Sigmoid colon (tissue), 7 donors: ENCODE measurements around the gene CRIP2. TPM values are rescaled to one million over a fixed set of nuclear protein-coding genes. Genes with fewer than 3 reads are reported as not detected.

Experiments
- DNase-seq: peaks from one replicate; pipeline ENCODE4 v3.0.0-alpha.2; 2019
- H3K27ac ChIP-seq, 4 donors: fragments of 200-600 bp; sonication (generic); one replicate each; pipeline ENCODE4 v1.5.1; 2016 to 2019; ENCODE audit warnings: mild to moderate bottlenecking in 1 of 4
- H3K27me3 ChIP-seq, 3 donors: fragments of 200-600 bp; sonication (generic); one replicate each; pipeline ENCODE4 v1.5.1; 2019; ENCODE audit warnings: mild to moderate bottlenecking in 1 of 3
- H3K36me3 ChIP-seq, 4 donors: fragments of 200-600 bp; sonication (generic); one replicate each; pipeline ENCODE4 v1.5.1; 2016 to 2019
- H3K4me1 ChIP-seq, 4 donors: fragments of 200-600 bp; sonication (generic); one replicate each; pipeline ENCODE4 v1.5.1; 2017 to 2019
- H3K4me3 ChIP-seq, 4 donors: fragments of 200-600 bp; sonication (generic); one replicate each; pipeline ENCODE4 v1.5.1; 2017 to 2019; ENCODE audit warnings: mild to moderate bottlenecking in 2 of 4, moderate library complexity in 1 of 4
- H3K9me3 ChIP-seq, 4 donors: fragments of 200-600 bp in 3 of 4; sonication (generic) in 3 of 4; one replicate each; pipeline versions ENCODE4 v1.5.1 to v1.6.1; 2013 to 2019
- EP300 ChIP-seq, 4 donors: sonication (generic); formaldehyde crosslinking; IDR thresholded peaks; one replicate each; pipeline ENCODE4 v1.6.1; 2017; ENCODE audit warnings: antibody characterized with exemption in 4 of 4
- POLR2A ChIP-seq, 2 donors: fragments of 450-650 bp; IDR thresholded peaks; one replicate each; pipeline ENCODE4 v1.6.1; 2016; ENCODE audit warnings: antibody characterized with exemption in 2 of 2, mild to moderate bottlenecking in 2 of 2, moderate library complexity in 2 of 2
- POLR2AphosphoS5 ChIP-seq, 4 donors: sonication (generic); formaldehyde crosslinking; IDR thresholded peaks; one replicate each; pipeline ENCODE4 v1.6.1; 2017; ENCODE audit warnings: antibody characterized with exemption in 4 of 4
- WGBS, 2 donors: extraction: QIAGEN DNeasy Blood & Tissue Kit; methylation state at CpG; one replicate each; pipeline ENCODE4 v1.1.7; 2013; 5-methylcytosine and 5-hydroxymethylcytosine counted together
- intact Hi-C: fragments of 100-400 bp; cut with DNase I; formaldehyde crosslinking; loops from one replicate; pipeline ENCODE4 v1.15.1; 2023
- polyA plus RNA-seq, 3 donors: library from polyadenylated mRNA; stranded (reverse); fragments of 200-250 nt; gene quantifications; one replicate each; pipeline ENCODE4 v1.2.3, GENCODE V29; 2013
- total RNA-seq, 4 donors: library from RNA; depleted of rRNA; stranded (reverse); fragments of >200 nt; gene quantifications; one replicate each; pipeline ENCODE4 v1.1.0, GENCODE V29; 2016
- TF ChIP-seq, protein P1 (sequence below), 4 experiments: fragments of 450-650 bp in 3 of 4; fragments of 200-600 bp in 1 of 4; IDR thresholded peaks; one replicate each; pipeline ENCODE4 v1.5.1; 2016 to 2019; ENCODE audit warnings: antibody characterized with exemption in 4 of 4, mild to moderate bottlenecking in 3 of 4, moderate library complexity in 2 of 4
- donor health status: healthy with polysubstance abuse.
- donor health status: Bipolar disorder and iron deficiency.
- donor health status: healthy.

Gene CRIP2
- total and polyA plus RNA-seq, 7 donors, result 13.6 to 79.5 (median 50.0) TPM

DNA sequence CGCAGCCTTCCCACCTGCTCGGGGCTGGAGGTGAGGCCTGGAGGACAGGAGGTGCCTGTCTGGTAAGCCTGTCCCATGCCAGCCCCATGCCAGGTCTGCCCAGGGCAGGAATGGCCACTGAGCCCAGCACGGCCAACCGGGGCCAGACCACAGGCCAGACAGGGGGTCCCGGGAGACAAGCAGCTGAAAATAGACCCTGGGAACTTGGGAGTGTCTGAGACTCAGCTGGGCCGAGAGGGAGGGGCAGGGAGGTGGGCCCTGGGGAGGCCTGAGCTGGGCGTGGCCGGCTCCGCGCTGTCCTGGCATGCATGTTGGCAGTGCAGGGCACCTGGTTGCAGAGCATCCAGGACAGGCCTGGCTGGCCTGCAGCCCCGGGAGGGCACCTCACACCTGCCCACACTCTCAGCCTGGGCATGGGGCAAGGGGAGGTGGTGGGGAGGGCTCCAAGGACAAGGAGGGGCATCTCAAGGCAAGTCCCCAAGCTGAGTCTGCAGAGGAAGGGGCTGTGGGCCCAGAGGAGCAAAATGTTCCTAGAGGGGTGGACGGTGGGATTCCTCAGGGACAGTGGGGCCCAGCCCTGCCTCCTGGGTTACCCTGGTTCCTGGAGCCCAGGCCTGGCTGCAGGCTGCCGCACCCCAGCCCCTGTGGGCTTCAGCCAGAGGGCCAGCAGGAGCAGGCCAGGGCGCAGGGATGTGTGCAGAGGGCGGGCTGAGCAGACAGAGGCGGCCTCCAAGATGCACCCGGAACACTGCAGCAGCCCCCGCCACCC is 8.9 kb downstream of the CRIP2 start:
- Histone ChIP-seq H3K36me3 (peaks cover 0 to 4% (median 0%) of the 10 kb centered on the region in 4 donors), H3K27me3 (peaks cover 3 to 46% (median 27%) of the 10 kb centered on the region in 3 donors), H3K4me3 (no peak overlapping the region), H3K9me3 (no peaks in the 10 kb centered on the region), H3K4me1 (peaks cover 0 to 80% (median 74%) of the 10 kb centered on the region in 4 donors), H3K27ac (peak overlapping the region; percentile 85 to 98 (median 91))
- 34 to 65% methylated on average over 18 of the region's 18 CpGs for WGBS, 2 donors
- intact Hi-C loops, result loop anchor here (5.0 kb wide), 1 partner anchor 171 kb away; the partner anchor contains the start of gene PACS2
- TF ChIP-seq POLR2A (IDR thresholded peaks at IDR 0.05), result no peak
- TF ChIP-seq POLR2AphosphoS5 (IDR thresholded peaks at IDR 0.05), result no peak
- TF ChIP-seq, protein P1, sequence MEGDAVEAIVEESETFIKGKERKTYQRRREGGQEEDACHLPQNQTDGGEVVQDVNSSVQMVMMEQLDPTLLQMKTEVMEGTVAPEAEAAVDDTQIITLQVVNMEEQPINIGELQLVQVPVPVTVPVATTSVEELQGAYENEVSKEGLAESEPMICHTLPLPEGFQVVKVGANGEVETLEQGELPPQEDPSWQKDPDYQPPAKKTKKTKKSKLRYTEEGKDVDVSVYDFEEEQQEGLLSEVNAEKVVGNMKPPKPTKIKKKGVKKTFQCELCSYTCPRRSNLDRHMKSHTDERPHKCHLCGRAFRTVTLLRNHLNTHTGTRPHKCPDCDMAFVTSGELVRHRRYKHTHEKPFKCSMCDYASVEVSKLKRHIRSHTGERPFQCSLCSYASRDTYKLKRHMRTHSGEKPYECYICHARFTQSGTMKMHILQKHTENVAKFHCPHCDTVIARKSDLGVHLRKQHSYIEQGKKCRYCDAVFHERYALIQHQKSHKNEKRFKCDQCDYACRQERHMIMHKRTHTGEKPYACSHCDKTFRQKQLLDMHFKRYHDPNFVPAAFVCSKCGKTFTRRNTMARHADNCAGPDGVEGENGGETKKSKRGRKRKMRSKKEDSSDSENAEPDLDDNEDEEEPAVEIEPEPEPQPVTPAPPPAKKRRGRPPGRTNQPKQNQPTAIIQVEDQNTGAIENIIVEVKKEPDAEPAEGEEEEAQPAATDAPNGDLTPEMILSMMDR (IDR thresholded peaks at IDR 0.05), result no peak
- TF ChIP-seq EP300 (IDR thresholded peaks at IDR 0.05), result no peak
- no peak for DNase-seq

DNA sequence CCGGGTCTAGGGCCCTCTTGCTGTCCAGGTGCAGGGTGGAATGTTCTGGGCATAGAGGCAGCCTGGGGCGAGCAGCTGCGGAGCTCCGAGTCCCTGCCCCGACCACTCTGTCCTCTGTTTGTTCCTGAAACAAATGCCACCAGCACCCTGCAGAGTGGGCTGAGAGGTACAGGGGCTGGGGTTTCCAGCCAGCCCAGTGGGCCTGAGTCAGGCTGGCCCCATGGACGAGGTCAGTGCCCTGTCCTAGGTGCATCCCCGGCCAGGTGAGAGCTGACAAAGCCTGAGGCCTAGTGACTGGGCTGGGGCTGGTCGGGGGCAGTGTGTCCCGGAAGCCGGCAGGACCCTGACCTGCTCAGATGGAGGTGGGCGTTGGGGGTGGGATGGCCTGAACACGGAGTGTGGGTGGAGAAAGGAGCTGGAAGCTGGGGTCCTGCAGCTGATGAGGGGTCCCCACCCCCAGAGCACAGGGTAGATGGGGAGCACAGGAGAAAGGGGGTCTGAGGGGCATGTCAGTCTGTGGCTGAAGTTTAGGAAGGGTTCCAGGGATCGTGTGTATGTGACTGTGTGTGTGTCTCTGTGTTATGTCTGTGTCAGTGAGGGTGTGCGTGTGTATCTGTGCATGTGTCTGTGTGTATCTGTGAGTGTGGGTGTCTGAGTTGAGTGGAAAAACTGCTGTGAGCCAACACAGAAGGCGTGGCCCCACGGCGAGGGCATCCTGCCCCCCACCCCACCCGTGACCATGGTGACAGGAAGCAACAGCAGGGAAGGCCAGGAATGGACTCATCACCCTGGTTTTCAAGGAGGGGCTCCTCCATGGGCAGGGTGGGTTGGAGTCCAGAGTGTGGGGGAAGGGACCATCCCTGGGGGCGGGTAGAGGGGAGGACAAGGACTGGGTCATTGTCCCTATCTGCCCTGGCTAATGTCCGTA is 9.7 kb downstream of the CRIP2 start:
- peak overlapping the region; percentile 91 to 99 (median 96) for H3K27ac ChIP-seq
- intact Hi-C loops, result loop anchor here (5.0 kb wide), 1 partner anchor 172 kb away; the partner anchor contains the start of gene PACS2
- H3K4me1 ChIP-seq, result peaks cover 0 to 89% (median 81%) of the 10 kb centered on the region in 4 donors
- 65 to 70% methylated on average over 20 of the region's 20 CpGs for WGBS, 2 donors
- H3K9me3 ChIP-seq, result no peaks in the 10 kb centered on the region
- no peak for DNase-seq
- peaks cover 0 to 4% (median 0%) of the 10 kb centered on the region in 4 donors for H3K36me3 ChIP-seq
- no peak for TF ChIP-seq POLR2A (IDR thresholded peaks at IDR 0.05)
- TF ChIP-seq, protein P1 (IDR thresholded peaks at IDR 0.05), result no peak
- no peak for TF ChIP-seq EP300 (IDR thresholded peaks at IDR 0.05)
- peak in 1 of 4 donors; percentile 50 for TF ChIP-seq POLR2AphosphoS5 (IDR thresholded peaks at IDR 0.05)
- H3K27me3 ChIP-seq, result peaks cover 3 to 41% (median 27%) of the 10 kb centered on the region in 3 donors
- H3K4me3 ChIP-seq, result no peak overlapping the region

DNA sequence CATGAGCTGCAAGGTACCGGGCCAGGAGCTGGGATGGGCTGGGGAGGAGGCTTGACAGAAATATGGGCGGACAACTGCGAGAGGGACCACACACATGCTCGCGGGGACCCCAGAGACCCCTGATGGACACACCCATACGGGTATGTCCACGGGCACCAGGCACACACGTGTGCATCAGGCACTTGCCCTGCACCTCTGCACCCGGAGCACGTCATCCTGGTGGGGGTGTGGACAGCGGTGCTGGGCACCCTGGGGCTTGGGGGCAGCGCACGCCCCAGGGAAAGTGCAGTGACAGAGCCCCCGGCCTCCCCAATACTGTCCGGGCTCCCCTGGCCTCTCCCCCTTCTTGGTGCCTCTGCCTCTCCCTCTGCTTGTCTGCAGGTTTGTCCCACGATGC is 10.4 kb downstream of the CRIP2 start:
- H3K9me3 ChIP-seq, result no peaks in the 10 kb centered on the region
- TF ChIP-seq POLR2A (IDR thresholded peaks at IDR 0.05) (no peak), EP300 (IDR thresholded peaks at IDR 0.05) (no peak), POLR2AphosphoS5 (IDR thresholded peaks at IDR 0.05) (no peak)
- TF ChIP-seq, protein P1 (IDR thresholded peaks at IDR 0.05), result no peak
- peaks cover 0 to 92% (median 88%) of the 10 kb centered on the region in 4 donors for H3K4me1 ChIP-seq
- peak overlapping the region; percentile 91 to 99 (median 95) for H3K27ac ChIP-seq
- WGBS, 2 donors, result 85 to 86% methylated on average over 16 of the region's 16 CpGs
- H3K4me3 ChIP-seq, result no peak overlapping the region
- peaks cover 3 to 34% (median 27%) of the 10 kb centered on the region in 3 donors for H3K27me3 ChIP-seq
- DNase-seq, result no peak
- intact Hi-C loops, result loop anchor here (5.0 kb wide), 1 partner anchor 173 kb away; the partner anchor contains the start of gene PACS2
- no peaks in the 10 kb centered on the region for H3K36me3 ChIP-seq

DNA sequence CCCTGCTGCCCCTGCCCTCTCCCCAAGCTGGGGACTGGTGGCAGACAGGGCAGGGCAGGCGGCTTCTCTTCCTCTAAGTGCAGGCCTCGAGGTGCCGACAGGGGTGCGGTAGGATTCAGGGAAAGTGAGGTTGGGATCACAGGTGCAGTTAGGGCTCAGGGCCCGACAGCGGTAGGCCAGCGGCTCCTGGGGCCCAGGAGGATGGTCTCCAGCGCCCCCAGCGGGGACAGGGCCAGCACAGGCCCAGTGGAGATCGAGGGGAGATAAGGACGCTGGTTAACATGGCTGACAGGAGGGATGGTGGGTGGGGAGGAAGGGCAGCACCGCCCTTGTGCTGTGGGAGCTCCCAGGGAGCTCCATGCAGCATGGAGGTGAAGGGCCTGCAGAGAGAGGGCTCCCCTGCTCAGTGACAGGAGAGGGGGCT is 11.1 kb downstream of the CRIP2 start:
- H3K36me3 ChIP-seq, result no peaks in the 10 kb centered on the region
- peak overlapping the region; percentile 91 to 99 (median 95) for H3K27ac ChIP-seq
- H3K9me3 ChIP-seq, result no peaks in the 10 kb centered on the region
- WGBS, 2 donors, result 22 to 43% methylated on average over 12 of the region's 12 CpGs
- peaks cover 0 to 89% (median 85%) of the 10 kb centered on the region in 4 donors for H3K4me1 ChIP-seq
- DNase-seq, result no peak
- TF ChIP-seq POLR2AphosphoS5 (IDR thresholded peaks at IDR 0.05) (no peak), POLR2A (IDR thresholded peaks at IDR 0.05) (no peak), EP300 (IDR thresholded peaks at IDR 0.05) (no peak)
- TF ChIP-seq, protein P1 (IDR thresholded peaks at IDR 0.05), result no peak
- peaks cover 3 to 32% (median 27%) of the 10 kb centered on the region in 3 donors for H3K27me3 ChIP-seq
- H3K4me3 ChIP-seq, result no peak overlapping the region
- intact Hi-C loops, result no loop called here
